Fibroblast of villous mesenchyme (primary cell): ENCODE results near the gene ZNF57. TPM values are rescaled to one million over a fixed set of nuclear protein-coding genes. Genes with fewer than 3 reads are reported as not detected.
A peak's percentile ranks its signal among the peaks of the same experiment; 100 is the strongest.

Experiments
- DNase-seq: peaks from one replicate; pipeline ENCODE4 v3.0.0-alpha.2; 2010; ENCODE audit warnings: low read depth
- H3K4me3 ChIP-seq: 2 replicates; pipeline ENCODE4 v1.5.1; 2011; ENCODE audit warnings: low read depth, mild to moderate bottlenecking, low read length
- total RNA-seq: library from RNA; depleted of rRNA; stranded (reverse); fragments of >200 nt; gene quantifications from 2 replicates; pipeline ENCODE4 v1.2.3, GENCODE V29; 2012
- TF ChIP-seq, protein P1 (sequence below): IDR thresholded peaks from 2 replicates; pipeline ENCODE4 v1.5.1; 2012; ENCODE audit warnings: low read depth, mild to moderate bottlenecking, low read length; ENCODE audit not compliant: insufficient read depth

The ZNF57 gene
- total RNA-seq, result 3.9 and 6.0 TPM in 2 replicates

- peak within 1 kb of the TSS; percentile 92 for H3K4me3 ChIP-seq
- DNase-seq, result peak; percentile 99
- TF ChIP-seq, protein P1, sequence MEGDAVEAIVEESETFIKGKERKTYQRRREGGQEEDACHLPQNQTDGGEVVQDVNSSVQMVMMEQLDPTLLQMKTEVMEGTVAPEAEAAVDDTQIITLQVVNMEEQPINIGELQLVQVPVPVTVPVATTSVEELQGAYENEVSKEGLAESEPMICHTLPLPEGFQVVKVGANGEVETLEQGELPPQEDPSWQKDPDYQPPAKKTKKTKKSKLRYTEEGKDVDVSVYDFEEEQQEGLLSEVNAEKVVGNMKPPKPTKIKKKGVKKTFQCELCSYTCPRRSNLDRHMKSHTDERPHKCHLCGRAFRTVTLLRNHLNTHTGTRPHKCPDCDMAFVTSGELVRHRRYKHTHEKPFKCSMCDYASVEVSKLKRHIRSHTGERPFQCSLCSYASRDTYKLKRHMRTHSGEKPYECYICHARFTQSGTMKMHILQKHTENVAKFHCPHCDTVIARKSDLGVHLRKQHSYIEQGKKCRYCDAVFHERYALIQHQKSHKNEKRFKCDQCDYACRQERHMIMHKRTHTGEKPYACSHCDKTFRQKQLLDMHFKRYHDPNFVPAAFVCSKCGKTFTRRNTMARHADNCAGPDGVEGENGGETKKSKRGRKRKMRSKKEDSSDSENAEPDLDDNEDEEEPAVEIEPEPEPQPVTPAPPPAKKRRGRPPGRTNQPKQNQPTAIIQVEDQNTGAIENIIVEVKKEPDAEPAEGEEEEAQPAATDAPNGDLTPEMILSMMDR, result no peak
Observed at GRCh38 chr19:2900296-2901252, at the start of gene ZNF57. TSS of gene ZNF57 (plus strand) at chr19:2900928. CDS start at chr19:2901046, 118 bp downstream.

DNA sequence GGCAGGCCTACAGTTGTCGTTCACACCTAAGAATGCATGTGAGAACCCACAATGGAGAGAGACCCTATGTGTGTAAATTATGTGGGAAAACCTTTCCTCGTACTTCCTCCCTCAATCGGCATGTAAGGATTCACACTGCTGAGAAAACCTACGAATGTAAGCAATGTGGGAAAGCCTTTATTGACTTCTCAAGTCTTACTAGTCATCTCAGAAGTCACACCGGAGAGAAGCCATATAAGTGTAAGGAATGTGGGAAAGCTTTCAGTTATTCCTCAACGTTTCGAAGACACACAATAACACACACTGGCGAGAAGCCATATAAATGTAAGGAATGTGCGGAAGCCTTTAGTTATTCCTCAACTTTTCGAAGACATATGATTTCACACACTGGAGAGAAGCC lies 48.1 kb upstream of the ZNF57 start:
- TF ChIP-seq, protein P1, result no peak
- no peak overlapping the region for H3K4me3 ChIP-seq
- DNase-seq, result no peak

GRCh38 chr19:2853015-2853606 lies 47.6 kb upstream of the ZNF57 start:
- H3K4me3 ChIP-seq, result no peak overlapping the region
- DNase-seq, result no peak
- TF ChIP-seq, protein P1, result no peak

GRCh38 chr19:2854849-2855248 lies 45.9 kb upstream of the ZNF57 start:
- TF ChIP-seq, protein P1, result no peak

GRCh38 chr19:2856457-2857050 lies 44.2 kb upstream of the ZNF57 start:
- TF ChIP-seq, protein P1, result no peak
- no peak for DNase-seq
- no peak overlapping the region for H3K4me3 ChIP-seq

More at GRCh38 chr19:2854849-2855248, 45.9 kb upstream of the ZNF57 start:
- DNase-seq, result no peak
- H3K4me3 ChIP-seq, result no peak overlapping the region

DNA sequence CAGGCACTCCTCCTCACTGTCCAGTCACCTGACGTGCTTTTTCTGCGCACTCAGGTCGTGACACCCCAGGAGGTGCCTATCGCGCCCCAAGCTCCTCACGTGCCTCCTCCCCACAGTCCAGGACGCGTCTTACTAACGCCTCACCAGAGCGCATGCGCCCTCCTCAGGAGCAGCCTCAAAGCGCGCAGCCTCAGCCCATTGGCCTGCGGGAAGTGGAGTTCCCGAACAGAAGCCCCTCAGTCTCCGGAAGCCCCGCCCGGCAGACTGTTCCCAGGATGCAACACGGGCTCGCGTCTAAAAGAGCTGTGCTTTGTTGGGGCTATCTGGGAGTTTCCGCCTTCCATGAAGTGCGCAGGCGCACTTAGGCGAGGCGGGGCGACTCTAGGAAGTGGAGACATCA lies 41.9 kb upstream of the ZNF57 start:
- no peak for DNase-seq
- TF ChIP-seq, protein P1, result no peak
- no peak overlapping the region for H3K4me3 ChIP-seq
